Endodermal cell (in vitro differentiated cells): ENCODE data around the gene TCP11L2. TPM values are rescaled to one million over a fixed set of nuclear protein-coding genes. Genes with fewer than 3 reads are reported as not detected.
A peak's percentile ranks its signal among the peaks of the same experiment; 100 is the strongest.

Experiments
- DNase-seq: peaks from one replicate; pipeline ENCODE4 v3.0.0-alpha.2; 2017
- H3K27ac ChIP-seq: 2 replicates; pipeline ENCODE4 v1.5.1; 2013; ENCODE audit warnings: mild to moderate bottlenecking, low read depth, low read length, moderate library complexity
- H3K27me3 ChIP-seq: 2 replicates; pipeline ENCODE4 v1.6.1; 2013; ENCODE audit warnings: mild to moderate bottlenecking, low read length, moderate library complexity; ENCODE audit not compliant: insufficient read depth, control insufficient read depth, poor library complexity, severe bottlenecking
- H3K36me3 ChIP-seq: 2 replicates; pipeline ENCODE4 v1.7.0; 2013; ENCODE audit warnings: mild to moderate bottlenecking, low read length, moderate library complexity; ENCODE audit not compliant: control insufficient read depth, insufficient read depth
- H3K4me1 ChIP-seq: one replicate; pipeline ENCODE4 v1.7.0; 2013; ENCODE audit warnings: low read length; ENCODE audit not compliant: control insufficient read depth, insufficient read depth
- H3K4me3 ChIP-seq: 2 replicates; pipeline ENCODE4 v1.5.1; 2013; ENCODE audit warnings: mild to moderate bottlenecking, low read length, moderate library complexity
- H3K9ac ChIP-seq: 2 replicates; pipeline ENCODE4 v1.6.1; 2013; ENCODE audit warnings: mild to moderate bottlenecking, low read length, moderate library complexity; ENCODE audit not compliant: poor library complexity, severe bottlenecking; ENCODE audit errors: extremely low read depth
- H3K9me3 ChIP-seq: 2 replicates; pipeline ENCODE4 v1.6.1; 2013; ENCODE audit warnings: mild to moderate bottlenecking, low read length, moderate library complexity; ENCODE audit not compliant: control insufficient read depth
- H3K27ac Mint-ChIP-seq: 2 replicates; pipeline ENCODE4 v1.8.0; 2020; ENCODE audit warnings: mixed read lengths
- H3K27me3 Mint-ChIP-seq: 2 replicates; pipeline ENCODE4 v1.8.0; 2021; ENCODE audit warnings: mild to moderate bottlenecking, mixed read lengths; ENCODE audit not compliant: insufficient read depth
- H3K36me3 Mint-ChIP-seq: 2 replicates; pipeline ENCODE4 v1.8.0; 2020; ENCODE audit warnings: low read depth, mixed read lengths
- H3K4me1 Mint-ChIP-seq: 2 replicates; pipeline ENCODE4 v1.8.0; 2020; ENCODE audit warnings: mixed read lengths
- H3K4me3 Mint-ChIP-seq: 2 replicates; pipeline ENCODE4 v1.8.0; 2020; ENCODE audit warnings: mild to moderate bottlenecking, moderate library complexity, mixed read lengths
- H3K9me3 Mint-ChIP-seq: 2 replicates; pipeline ENCODE4 v1.8.0; 2020; ENCODE audit warnings: mild to moderate bottlenecking, mixed read lengths
- WGBS, 2 experiments: methylation state at CpG; one replicate each; pipeline versions ENCODE4 v1.1.5 to v1.1.7; 2013; ENCODE audit warnings: missing lambda C conversion rate in 2 of 2, mixed read lengths in 1 of 2; ENCODE audit not compliant: insufficient coverage in 1 of 2, insufficient read length in 1 of 2; 5-methylcytosine and 5-hydroxymethylcytosine counted together
- total RNA-seq, 2 donors: library from RNA; stranded (reverse); fragmentation: NEBNext Ultra II Directional in 1 of 2; extraction: Animal tissue kit (Norgen Biotek cat#: 25700) in 1 of 2; gene quantifications; 2 replicates in 1 of 2; 3 replicates in 1 of 2; pipeline ENCODE4 v1.2.1, GENCODE V29; 2021
- TF ChIP-seq, protein P1 (sequence below): fragments of 200-600 bp; sonication (generic); conservative IDR thresholded peaks from 2 replicates; pipeline ENCODE4 v1.5.0; 2021; ENCODE audit warnings: antibody characterized with exemption, mild to moderate bottlenecking

TCP11L2 gene
- total RNA-seq, 2 donors from 2014 or later = 7.8 to 15.3 TPM

DNA sequence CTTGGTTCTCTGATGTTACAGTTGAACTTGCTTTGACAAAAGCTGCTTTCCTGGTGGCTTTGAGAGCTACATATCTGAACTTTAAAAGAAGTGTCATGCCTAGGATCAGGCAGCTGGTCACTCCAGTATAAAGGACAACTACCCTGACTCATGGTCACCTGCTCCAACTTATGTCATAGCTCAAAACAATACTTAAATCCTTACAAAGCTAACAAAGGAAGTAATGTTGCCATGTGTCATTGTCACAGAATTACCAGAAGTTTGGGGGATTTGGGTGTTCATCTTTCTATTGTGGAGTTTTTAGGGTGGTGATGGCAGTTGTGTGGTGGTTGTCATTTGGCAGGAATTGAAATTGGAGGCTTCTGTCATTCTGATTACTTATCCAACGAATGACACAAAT, 1.8 kb upstream of the TCP11L2 start:
- Histone ChIP-seq H3K36me3 (no peaks in the 10 kb centered on the region), H3K4me1 (peaks cover 3% of the 10 kb centered on the region), H3K4me3 (no peak overlapping the region), H3K9me3 (no peaks in the 10 kb centered on the region), H3K27me3 (no peaks in the 10 kb centered on the region), H3K27ac (no peak overlapping the region), H3K9ac (no peak overlapping the region)
- H3K36me3 Mint-ChIP-seq = no peaks in the 10 kb centered on the region
- no peak for DNase-seq
- peaks cover 28% of the 10 kb centered on the region for H3K4me1 Mint-ChIP-seq
- no peaks in the 10 kb centered on the region for H3K9me3 Mint-ChIP-seq
- 75% methylated on average over 1 of the region's 1 CpG; no CpG with 5 or more reads in 1 of the 2 experiments for WGBS, 2 experiments
- TF ChIP-seq, protein P1, sequence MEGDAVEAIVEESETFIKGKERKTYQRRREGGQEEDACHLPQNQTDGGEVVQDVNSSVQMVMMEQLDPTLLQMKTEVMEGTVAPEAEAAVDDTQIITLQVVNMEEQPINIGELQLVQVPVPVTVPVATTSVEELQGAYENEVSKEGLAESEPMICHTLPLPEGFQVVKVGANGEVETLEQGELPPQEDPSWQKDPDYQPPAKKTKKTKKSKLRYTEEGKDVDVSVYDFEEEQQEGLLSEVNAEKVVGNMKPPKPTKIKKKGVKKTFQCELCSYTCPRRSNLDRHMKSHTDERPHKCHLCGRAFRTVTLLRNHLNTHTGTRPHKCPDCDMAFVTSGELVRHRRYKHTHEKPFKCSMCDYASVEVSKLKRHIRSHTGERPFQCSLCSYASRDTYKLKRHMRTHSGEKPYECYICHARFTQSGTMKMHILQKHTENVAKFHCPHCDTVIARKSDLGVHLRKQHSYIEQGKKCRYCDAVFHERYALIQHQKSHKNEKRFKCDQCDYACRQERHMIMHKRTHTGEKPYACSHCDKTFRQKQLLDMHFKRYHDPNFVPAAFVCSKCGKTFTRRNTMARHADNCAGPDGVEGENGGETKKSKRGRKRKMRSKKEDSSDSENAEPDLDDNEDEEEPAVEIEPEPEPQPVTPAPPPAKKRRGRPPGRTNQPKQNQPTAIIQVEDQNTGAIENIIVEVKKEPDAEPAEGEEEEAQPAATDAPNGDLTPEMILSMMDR = no peak
- H3K4me3 Mint-ChIP-seq = no peak overlapping the region
- no peak overlapping the region for H3K27ac Mint-ChIP-seq
- H3K27me3 Mint-ChIP-seq = no peaks in the 10 kb centered on the region

DNA sequence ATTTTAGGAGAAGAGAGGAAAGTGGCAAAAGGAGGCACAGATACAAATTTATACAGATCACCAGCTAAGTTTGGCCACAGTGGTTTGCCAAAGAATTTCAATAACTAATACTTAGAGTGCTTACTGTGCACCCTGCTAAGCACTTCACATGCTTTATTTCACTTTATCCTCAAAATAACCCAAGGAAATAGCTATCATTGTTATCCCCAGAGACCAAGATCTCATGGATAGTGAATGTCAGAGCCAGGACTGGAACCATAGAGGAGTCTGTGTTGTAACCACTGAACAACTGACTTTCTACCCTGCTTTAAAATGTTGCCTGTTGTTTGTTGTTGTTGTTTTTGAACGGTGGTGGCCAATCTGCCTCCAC, 1.3 kb upstream of the TCP11L2 start:
- Mint-ChIP-seq H3K4me3 (peak overlapping the region; percentile 80), H3K36me3 (no peaks in the 10 kb centered on the region), H3K27me3 (no peaks in the 10 kb centered on the region), H3K4me1 (peaks cover 28% of the 10 kb centered on the region), H3K27ac (peak overlapping the region; percentile 88), H3K9me3 (no peaks in the 10 kb centered on the region)
- DNase-seq = peak; percentile 37
- no CpG with 5 or more reads among the region's 1 CpG for WGBS, 2 experiments
- TF ChIP-seq, protein P1 = no peak
- peaks cover 3% of the 10 kb centered on the region for H3K4me1 ChIP-seq
- peak overlapping the region; percentile 83 for H3K4me3 ChIP-seq
- no peaks in the 10 kb centered on the region for H3K27me3 ChIP-seq
- H3K9me3 ChIP-seq = no peaks in the 10 kb centered on the region
- no peak overlapping the region for H3K9ac ChIP-seq
- no peaks in the 10 kb centered on the region for H3K36me3 ChIP-seq
- no peak overlapping the region for H3K27ac ChIP-seq

DNA sequence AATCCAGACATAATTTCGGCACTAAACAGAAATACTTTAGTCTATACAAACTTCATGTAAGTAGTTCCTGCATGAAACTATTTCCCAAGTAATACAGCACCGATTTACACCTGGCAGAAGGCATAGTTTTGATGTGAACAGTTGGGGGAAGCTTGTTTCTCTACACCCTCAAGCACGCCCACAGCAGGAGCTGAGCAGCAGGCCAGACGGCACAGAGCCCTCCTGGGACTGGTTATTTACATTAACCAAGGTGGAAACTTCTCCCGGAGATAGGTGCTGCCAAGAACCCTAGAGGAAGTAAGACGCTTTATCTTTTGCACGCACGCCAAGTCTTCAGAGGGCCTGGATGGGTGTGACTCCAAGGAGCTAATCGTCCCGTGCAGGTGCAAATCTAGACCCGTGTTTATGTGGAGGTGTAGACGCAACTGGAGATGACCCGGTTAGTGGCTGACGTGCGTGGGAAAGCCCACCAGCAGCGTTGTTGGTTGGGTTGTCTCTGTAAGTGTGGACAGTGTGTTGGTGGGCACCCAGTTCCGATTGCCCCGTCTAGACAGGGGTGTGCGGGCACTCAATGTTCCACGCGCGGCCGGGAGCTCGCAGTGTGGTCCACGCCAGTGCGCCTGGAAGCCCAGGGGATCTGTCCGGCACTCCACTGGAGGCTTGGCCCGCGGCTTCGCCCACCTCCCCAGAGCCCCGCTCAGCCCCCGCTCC, 767 bp upstream of the TCP11L2 start:
- H3K4me3 ChIP-seq = peak overlapping the region; percentile 83
- H3K9me3 ChIP-seq = no peaks in the 10 kb centered on the region
- Mint-ChIP-seq H3K27me3 (no peaks in the 10 kb centered on the region), H3K4me3 (peak overlapping the region; percentile 80), H3K4me1 (peaks cover 28% of the 10 kb centered on the region), H3K9me3 (no peaks in the 10 kb centered on the region), H3K27ac (peak overlapping the region; percentile 88), H3K36me3 (no peaks in the 10 kb centered on the region)
- TF ChIP-seq, protein P1 = no peak
- peaks cover 3% of the 10 kb centered on the region for H3K4me1 ChIP-seq
- no peaks in the 10 kb centered on the region for H3K36me3 ChIP-seq
- H3K27me3 ChIP-seq = no peaks in the 10 kb centered on the region
- DNase-seq = peak; percentile 92
- no peak overlapping the region for H3K9ac ChIP-seq
- H3K27ac ChIP-seq = peak overlapping the region; percentile 5
- 8 to 11% methylated on average over 9 to 26 of the region's 32 CpGs for WGBS, 2 experiments
